ENCODE results near the gene ARHGAP4.

Gene ARHGAP4

DNA sequence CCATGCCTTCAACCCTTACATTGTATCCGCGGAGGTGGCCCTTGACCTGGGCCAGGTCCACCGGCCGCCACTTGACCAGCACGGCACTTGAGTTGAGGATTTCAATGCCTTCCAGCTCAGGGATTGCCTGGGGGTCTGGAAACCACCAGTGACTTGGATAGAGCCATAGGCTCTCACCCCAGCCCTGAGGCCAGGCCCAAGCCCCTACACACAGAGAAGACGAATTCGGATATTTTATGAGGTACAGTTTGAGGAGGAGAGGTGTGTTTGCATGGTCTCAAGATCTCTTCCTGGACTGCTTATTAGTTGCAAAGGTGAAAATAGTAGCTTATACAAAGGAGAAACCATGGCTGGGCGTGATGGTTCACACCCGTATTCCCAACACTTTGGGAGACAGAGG, 60.4 kb downstream of the ARHGAP4 start:
- no peak for FAIRE-seq
- DNase-seq (ENCODE audit: insufficient read length, low spot score): no peak
- TF ChIP-seq, protein P1, sequence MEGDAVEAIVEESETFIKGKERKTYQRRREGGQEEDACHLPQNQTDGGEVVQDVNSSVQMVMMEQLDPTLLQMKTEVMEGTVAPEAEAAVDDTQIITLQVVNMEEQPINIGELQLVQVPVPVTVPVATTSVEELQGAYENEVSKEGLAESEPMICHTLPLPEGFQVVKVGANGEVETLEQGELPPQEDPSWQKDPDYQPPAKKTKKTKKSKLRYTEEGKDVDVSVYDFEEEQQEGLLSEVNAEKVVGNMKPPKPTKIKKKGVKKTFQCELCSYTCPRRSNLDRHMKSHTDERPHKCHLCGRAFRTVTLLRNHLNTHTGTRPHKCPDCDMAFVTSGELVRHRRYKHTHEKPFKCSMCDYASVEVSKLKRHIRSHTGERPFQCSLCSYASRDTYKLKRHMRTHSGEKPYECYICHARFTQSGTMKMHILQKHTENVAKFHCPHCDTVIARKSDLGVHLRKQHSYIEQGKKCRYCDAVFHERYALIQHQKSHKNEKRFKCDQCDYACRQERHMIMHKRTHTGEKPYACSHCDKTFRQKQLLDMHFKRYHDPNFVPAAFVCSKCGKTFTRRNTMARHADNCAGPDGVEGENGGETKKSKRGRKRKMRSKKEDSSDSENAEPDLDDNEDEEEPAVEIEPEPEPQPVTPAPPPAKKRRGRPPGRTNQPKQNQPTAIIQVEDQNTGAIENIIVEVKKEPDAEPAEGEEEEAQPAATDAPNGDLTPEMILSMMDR (IDR thresholded peaks at IDR 0.05; ENCODE audit: insufficient read depth, missing control alignments): no peak

DNA sequence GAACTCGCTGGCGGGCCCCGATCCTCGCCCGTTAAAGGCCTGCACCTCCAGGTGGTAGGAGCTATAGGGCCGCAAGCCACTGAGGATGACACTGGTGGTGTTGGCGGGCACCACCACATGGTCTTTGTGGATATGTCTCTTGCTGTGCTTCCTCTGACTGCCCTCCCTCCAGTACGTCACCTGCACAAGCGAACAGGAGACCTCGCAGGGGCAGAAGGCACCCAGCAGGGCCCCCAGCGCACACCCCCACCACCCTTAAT, 60.8 kb downstream of the ARHGAP4 start:
- DNase-seq (ENCODE audit: insufficient read length, low spot score) (no peak), FAIRE-seq (no peak)
- TF ChIP-seq, protein P1 (IDR thresholded peaks at IDR 0.05; ENCODE audit: insufficient read depth, missing control alignments): no peak

DNA sequence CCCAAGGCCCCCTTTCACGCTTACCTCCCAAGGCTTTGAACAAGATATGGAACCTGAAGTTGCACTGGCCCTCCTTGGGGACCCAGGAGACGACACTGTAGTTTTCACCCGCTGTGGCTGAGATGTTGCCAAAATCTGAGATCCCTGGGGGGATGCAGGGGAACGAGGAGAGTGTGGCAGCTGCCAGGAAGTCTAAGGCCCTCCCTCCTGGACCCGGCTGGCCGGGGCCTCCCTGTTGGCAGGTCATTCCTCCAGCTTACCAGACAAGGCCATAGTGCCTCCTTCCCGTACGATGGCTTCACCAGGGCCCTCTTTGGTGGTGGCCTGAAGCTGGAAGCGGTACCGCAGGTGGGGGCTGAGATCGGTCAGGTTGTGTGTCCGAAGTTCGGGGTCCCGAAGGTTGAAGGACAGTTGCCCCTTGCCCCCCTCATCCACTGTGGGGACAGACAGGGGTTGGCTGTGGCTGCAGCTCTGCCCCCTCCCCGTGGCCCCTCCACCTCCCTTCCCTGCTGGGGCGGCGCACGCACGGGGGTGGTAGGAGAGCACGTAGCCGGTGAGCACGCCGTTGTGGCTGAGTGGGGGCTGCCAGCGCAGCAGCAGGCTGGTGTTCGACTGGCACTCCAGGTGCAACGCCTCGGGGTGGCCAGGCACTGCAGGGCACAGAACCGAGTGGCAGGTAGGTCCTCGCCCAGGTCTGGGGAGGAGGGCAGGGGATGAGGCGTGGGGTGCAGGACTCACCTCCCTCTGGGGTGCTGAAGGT, 61.3 kb downstream of the ARHGAP4 start:
- no peak for FAIRE-seq
- no peak for DNase-seq (ENCODE audit: insufficient read length, low spot score)
- TF ChIP-seq, protein P1 (IDR thresholded peaks at IDR 0.05; ENCODE audit: insufficient read depth, missing control alignments): no peak

DNA sequence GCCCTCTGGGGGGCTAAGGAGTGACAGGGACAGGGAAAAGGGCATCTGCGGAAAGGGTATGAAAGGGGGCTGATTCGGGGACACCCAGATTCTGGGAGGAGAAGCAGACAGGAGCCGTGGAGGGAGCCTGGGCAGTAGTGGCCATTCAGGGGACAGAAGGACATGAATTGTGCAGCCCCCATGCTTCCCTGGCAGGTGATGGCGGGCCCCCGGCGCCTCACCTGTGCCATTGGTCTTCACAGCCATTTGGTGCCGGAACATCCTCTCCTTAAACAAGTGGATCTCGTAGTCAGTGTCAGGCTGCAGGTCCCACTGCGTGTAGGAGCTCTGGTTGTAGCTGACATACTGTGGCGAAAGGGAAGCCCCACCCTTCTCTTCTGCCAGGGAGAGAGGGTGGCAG, 62.0 kb downstream of the ARHGAP4 start:
- TF ChIP-seq, protein P1 (IDR thresholded peaks at IDR 0.05; ENCODE audit: insufficient read depth, missing control alignments): no peak
- FAIRE-seq: no peak
- no peak for DNase-seq (ENCODE audit: insufficient read length, low spot score)

DNA sequence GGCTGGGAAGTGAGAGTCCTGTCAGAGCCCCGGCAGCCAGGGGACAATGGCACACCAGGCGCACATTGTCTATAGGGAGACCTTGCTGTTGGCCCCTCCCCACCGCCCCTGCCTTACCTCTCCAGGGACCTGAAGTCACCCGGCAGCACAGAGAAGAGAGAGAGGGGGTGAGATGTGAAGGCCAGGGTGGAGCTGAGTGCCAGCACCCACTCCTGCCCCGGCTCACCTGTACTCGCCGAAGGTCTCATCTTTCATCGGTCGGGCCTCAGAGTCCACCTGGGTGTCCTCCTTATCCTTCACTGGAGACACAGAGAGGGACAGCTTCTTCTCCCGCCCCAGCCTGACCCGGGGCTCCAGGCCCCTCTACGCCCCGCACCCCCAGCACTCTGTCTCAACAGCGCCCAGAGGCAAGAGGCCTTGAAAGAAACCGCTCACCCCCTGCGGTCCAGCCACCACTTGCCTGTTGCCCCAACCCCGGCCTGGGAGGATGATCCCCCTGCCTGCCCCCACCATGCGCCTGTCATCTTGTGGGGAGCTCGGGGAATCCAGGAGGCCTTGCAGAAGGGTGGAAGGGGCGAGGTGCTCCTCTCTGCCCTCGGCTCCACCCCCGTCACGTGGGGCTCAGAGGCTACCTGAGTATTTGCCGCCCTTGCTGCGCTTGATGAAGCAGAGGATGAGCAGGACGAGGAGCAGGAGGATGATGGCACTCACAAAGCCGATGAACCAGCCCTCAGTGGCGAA, 62.6 kb downstream of the ARHGAP4 start:
- TF ChIP-seq, protein P1 (IDR thresholded peaks at IDR 0.05; ENCODE audit: insufficient read depth, missing control alignments): no peak
- no peak for DNase-seq (ENCODE audit: insufficient read length, low spot score)
- FAIRE-seq: no peak

DNA sequence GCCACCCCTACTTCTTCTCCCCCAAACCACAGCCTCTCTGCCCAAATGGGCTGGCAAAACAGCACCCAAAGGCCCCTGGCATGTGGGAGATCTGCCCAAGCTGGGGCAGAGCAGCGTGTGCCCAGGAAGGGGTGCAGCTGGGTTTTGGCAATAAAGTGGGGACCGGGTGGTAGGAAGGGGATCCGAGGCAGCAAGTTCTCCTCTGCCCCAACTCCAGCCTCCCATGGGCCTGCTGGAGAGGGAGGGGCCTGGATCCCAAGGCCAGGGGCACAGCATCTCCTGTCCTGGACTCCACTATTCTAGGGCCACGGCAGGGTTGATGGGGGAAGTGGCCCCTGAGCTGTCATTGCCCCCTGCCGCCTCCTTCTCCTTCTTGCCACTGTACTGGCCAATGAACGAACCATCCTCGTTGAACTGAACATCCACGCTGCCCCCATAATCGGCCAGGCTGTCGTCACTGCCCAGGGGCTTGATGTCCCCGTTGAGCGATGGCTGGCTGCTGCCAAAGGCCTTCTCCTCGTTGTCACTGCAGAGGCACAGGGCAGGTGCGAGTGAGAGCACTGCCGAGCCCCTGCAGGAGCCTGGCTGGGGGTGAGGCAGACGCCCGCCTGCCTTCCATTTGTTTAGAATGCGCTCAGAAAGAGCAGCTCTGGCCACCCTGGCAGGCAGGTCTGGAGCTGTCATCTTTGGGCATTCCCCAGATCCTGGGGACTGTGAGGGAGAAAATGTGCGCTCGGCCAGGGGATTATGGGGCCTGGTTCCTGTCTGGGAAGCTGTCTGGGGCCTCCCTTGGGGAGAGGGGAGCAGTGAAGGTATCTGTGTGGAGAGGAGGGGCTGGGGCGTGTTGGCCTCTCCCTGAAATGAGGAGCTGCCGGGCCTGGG, 63.5 kb downstream of the ARHGAP4 start:
- DNase-seq (ENCODE audit: insufficient read length, low spot score) (no peak), FAIRE-seq (no peak)
- TF ChIP-seq, protein P1 (IDR thresholded peaks at IDR 0.05; ENCODE audit: insufficient read depth, missing control alignments): no peak
